Non-pigmented ciliary epithelial cell (primary cell): ENCODE data around the gene NACC2.
A peak's percentile ranks its signal among the peaks of the same experiment; 100 is the strongest.

Experiments used
- DNase-seq: peaks from one replicate; pipeline ENCODE4 v3.0.0-alpha.2; 2010; ENCODE audit warnings: low read depth

NACC2 gene

DNA sequence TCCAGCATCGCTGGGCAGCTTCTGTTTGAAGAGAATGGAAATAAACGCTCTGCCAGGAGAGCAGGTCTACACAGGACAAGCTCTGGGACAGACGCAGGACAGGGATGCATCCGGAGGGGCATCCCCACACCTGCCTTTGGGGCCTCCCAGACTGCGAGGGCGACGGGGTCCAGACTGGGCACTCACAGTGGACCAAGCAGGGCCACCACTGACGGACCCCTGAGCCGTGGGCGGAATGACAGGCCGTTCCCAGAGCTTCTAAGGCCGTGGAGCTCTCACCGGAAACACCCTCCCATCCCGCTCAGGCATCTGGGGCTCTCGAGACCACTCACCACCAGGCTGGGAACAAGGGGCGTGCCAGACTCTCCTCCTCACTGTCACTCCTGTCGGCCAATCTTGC is 34.1 kb upstream of the NACC2 start:
- no peak for DNase-seq

GRCh38 chr9:136128436-136128835 is 33.3 kb upstream of the NACC2 start:
- DNase-seq: no peak

DNA sequence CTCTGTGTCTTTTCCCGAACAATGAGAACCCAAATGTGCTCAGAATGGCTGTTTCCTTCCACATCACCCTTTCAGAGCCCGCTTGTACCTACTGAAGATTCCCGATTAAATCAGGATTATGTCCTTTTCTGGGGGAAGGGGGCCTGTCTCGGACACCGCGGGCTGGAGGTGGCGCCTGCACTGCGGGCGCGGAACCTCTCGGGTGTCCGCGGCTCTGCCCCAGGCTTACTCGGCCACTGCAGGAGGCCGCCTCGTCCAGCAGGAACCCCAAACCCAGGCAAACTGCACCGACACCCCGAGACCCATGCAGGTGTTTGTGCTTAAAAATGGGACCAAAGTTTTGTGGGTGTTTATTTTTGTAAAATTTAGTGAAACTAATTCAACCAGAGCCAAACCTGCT is 32.2 kb upstream of the NACC2 start:
- no peak for DNase-seq

- DNase-seq: no peak
These were observed 30.0 kb upstream of the NACC2 start for GRCh38 chr9:136124976-136125692.

GRCh38 chr9:136122425-136123383 is 27.6 kb upstream of the NACC2 start:
- DNase-seq: no peak

- DNase-seq: no peak
These were observed 26.7 kb upstream of the NACC2 start for GRCh38 chr9:136121801-136122200.

- DNase-seq: no peak
These were observed 25.4 kb upstream of the NACC2 start for GRCh38 chr9:136120438-136120844.

DNA sequence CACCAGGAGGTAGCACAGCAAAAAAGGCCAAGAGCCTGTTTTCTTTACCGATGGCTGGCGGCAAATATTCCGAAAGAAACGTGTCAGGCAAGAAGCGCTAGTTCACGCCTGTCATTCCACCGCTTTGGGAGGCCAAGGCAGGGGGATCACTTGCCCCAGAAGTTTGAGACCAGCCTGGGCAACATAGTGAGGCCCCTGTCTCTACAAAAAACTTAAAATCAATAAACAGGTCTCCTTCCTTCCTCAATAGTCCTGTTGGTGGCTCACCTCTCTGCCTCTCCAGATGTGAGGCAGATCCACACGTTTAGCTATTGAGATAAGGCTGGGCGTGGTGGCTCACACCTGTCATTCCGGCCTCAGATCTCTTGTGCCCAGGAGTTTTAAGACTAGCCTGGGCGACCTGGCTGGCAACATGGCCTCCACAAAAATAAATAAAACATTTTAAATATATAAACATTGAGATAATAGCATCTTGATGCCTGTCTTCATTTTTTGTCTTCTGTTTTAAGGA is 24.8 kb upstream of the NACC2 start:
- DNase-seq: no peak

DNA sequence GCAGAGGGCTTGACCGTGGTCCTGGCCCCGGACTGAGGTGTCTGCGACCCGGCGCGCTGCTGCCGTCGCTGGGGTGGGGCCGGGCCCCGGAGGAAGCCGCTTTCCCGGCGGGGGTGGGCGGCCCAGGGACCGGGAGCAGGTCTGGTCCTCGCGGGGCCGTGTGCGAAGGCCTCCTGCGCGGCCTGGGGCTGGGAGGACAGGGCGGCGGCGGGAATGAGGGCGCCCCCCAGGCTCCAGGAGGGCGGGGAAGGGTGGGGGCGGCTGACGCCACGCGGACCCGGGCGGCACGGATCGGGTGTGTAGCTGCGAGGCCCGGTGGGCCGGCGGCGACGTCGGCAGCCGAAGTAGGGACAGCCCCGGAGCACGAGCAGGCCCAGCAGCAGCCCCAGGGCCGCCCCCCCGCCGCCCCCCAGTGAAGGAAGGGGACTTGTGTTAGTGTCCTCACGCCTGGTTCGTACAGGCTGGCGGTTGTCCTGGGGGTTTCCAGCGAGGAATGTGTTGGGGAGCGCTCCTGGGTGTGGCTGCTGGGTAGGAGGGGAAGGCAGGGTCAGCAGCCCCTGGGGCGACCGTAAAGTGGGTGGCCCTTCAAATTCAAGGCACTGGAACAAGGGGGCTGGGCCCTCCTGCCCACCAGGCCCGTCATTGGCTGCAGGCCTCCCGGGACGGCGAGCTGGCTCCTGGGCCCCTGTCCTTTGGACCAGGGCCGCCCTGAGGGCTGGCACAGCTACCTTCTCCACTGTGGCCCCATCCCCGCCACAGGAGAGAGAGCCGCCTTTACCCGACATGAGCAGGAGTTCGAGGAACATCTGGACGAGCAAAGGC is 24.2 kb upstream of the NACC2 start:
- DNase-seq: no peak

DNA sequence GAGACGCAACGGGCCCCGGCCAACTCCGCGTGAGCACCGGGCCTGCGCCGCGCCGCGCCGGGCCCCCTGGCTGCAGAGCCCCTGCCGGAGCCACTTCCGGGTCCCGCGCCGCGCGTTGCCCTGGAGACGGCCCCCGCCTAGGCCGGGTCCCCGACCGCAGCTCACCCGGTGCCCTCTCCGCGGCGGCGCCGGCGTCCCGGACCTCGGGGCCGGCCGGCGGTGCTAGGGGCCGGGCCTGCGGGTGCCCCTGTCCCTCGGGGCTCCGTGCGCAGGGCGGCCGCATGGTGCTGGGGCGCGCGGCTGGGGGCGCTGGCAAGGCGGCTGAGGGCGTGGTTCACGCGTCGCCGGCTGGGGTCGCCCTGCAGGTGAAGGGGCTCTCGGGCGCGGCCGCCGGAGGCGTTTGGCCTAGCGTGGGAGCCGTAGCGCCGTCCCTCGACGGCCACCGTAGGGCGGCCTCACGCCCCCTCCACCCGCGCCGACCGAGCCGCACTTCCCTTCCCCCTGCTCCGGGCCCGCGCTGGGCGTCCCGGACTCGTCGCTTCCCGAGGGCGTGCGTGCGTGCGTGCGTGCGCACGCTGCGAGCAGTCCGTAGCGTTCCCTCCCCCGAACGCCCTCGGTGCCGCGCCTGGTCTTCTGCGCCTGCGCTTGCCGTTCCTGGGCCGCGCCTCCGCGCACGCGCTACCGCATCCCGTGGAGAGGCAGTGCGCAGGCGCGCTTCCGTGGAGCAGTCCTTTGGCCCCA is 23.4 kb upstream of the NACC2 start, which contains the start of gene TMEM250:
Gene TMEM250 (minus strand): TSS at position 556 of the 741 bp plus-strand sequence. CDS start 1,975 bp downstream, outside the sequence.
- peak; percentile 67 for DNase-seq

DNA sequence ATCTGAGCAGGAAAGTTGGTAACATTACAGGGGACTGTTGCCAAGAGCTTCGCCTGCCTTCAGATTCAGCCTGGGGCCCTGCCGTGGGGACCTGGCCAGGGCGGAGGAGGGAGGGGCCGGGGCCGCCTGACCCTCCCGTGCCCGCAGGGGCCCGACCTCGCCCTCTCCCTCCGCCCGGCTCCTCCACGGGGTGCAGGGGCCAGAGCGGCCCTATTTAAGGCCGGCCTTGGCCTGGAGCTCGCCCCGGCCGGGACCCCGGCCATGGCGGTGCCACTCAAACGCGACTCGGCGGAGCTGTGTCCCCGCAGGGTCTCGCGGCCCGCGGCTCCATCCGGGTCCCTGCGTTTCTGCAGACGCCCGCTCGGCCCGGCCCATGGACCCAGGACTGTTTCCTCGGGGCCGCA is 22.8 kb upstream of the NACC2 start:
- no peak for DNase-seq

DNA sequence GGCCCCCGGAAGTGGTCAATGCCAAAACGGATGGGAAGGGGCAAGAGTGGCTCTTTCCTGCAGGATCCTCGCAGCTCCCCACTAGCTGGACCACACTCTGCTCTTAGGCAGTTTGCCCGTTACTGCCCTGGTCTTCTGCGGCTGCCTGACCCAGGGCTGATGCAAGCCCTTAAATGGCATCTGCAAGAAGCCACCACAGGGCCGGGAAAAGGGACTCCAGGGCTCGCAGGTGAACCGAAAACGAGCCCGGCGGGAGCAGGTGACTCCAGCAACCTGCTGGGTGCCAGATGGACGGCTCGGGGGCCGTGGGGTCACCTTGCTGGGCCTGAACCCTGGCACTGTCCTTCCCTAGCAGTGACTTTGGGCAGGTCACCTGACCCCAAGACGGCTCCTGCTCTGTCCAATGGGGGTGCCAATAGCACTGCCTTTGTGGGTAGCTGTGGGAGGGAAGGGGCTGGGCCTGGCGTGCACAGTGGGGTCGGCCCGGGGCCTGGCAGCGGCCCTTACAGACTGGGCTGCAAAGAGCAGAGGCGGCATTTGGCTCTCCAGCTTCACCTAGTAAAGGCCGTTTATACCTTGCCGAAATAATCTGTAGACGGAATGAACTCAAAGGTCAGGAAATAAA is 22.3 kb upstream of the NACC2 start:
- DNase-seq: no peak

- no peak for DNase-seq
These were observed 21.4 kb upstream of the NACC2 start for GRCh38 chr9:136116360-136117098.

DNA sequence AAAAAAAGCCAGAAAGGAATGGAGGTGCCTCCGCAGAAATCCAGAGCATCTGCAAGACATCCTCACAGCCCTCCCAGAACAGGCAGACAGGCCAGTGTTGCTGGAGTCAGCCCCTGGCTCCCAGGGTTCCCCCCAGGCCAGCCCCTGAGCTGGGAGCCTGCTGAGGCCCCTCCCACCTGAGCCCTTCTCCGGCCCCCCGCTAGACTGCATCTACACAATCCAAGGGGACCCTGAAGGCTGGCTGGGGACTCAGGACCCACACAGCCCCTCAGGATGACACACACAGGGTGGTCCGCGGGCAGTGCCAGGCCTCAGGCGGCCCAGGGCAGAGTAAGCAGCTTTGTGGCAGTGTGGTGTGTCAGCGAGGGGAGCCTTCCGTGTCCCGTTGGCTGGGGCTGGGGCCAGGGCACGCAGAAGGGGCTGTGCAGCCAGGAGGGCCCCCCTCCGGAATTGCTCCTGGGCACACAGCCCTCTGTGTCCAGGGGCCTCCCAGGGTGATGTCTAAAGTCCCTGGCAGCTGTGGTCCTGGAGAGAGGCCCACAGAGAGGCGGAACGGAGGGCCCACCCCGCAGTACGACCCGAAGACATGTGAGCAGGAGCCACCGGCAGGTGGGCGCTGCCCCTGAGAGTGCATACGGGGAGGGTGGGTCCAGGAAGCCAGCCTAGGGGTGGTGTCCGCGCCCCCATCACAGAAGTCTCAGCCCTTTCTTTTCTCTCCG is 20.7 kb upstream of the NACC2 start:
- DNase-seq: no peak

- no peak for DNase-seq
These were observed 20.1 kb upstream of the NACC2 start for GRCh38 chr9:136115206-136115605.

- no peak for DNase-seq
These were observed 19.5 kb upstream of the NACC2 start for GRCh38 chr9:136114610-136115009.

DNA sequence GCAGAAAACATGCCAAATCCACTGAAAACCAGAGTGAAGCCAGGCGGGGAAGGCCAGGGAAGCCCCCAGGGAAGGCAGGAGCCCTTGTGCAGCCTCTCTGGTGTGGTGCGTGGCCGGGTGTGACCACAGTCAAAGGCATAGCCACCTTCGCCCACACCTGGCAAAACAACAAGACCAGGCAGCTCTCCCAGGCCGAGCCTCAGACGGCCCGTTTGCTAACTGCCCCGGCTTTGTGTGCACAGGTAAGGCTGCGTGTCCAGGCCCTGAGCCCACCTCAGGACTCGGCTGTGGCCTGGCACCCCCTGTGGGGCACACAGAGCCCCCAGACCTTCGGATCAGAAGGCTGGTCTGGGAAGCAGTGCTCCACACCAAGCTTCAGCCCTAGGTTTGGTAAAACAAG is 17.5 kb upstream of the NACC2 start:
- DNase-seq: no peak

- DNase-seq: no peak
These were observed 16.8 kb upstream of the NACC2 start for GRCh38 chr9:136111910-136112309.

- no peak for DNase-seq
These were observed 16.1 kb upstream of the NACC2 start for GRCh38 chr9:136111190-136111589.
